Activated T-cell treated with anti-CD3 and anti-CD28 coated beads, Interleukin-2, amount 50 U/mL, for 48 hours (primary cell): ENCODE data around the gene GCDH.
"Not testable (repeated sequence)": the region's sequence is repeated elsewhere in the genome, so short reads cannot be mapped to it uniquely, and the experiment has no call there.

Experiments used
- DNase-seq, 2 experiments: peaks; one replicate each; pipeline ENCODE4 v3.0.0-alpha.2; 2020

GCDH gene

DNA sequence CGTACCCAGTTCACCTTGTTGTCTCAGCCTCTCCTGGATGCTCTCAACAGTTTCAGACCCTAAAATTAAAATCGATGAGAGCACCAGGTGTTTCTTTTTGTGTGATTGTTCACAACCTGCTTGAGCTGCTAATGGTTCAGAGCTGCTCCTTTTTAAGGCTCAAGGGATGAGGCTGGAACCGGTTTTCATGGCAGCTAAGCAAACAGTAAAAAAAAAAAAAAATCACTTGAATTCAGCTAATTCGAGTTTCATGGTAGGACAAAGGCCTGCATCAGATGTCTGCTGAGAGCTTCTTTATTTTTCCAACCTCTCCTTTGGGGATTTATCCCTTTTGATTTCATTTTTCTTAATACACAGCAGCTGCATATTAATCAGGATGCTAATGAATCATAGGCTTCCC, 21.6 kb downstream of the GCDH start:
- no peak for DNase-seq

DNA sequence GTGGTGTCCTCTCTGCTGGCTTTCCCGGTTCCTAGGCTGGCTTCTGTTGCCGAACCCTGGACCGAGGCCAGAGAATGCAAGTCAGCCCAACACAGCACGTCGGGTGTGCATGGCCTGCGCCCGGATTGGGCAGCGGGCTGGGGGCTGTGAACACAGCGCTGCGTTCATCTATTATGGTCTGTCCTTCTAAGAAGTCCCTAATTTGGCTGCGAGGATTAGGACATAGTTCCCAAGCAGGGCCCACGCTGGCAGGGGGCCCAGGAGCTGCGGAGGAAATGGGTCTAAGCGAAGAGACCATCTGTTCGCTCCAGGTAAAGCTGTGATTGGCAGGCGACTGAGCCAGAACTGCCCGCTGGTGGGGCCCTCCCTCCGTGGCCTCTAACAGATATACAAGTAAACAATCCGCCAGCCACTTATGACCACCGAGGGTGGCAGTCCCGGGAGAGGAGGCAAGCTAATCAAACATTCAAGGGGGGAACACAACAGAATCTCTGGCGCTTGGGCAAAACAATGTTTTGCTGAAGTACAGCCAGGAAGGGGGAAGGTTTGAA, 22.1 kb downstream of the GCDH start:
- no peak for DNase-seq

DNA sequence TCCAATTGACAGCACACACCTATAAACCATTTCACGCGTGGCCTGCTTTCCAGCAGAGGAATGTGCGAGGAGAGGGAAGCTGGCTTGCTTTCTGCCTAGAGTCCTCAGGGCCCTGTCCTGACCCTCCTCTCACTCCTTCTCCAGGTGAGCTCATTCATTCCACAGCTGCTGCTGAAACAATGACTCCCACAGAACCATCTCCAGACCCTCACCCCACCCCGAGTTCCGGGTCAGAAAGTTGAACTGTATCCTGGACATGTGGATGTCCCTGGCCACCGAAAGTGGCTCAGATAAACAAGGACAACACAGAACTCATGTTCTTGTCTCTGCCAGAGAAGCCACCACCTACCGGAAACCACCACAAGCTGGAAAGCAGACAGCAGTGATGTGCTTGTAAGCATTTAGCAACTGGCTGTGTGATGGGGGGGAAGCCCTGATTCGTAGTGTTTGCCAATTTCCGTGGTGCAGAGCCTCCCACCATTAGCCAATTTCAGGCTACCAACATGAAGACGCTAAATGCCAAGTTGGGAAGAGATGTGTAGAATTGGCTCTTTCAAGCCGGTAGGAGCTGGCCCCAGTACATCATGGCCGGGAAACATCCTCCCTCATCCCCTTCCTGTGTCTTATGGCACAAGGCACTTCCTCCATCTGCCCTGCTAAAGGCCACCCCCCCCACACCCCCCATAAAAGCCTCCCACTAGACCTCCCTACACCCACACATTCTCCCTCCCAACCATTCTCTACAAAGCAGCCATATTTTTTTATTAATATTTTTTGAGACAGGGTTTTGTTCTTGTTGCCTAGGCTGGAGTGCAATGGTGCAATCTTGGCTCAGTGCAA, 23.1 kb downstream of the GCDH start:
- peak; percentile 52 to 53 for DNase-seq

DNA sequence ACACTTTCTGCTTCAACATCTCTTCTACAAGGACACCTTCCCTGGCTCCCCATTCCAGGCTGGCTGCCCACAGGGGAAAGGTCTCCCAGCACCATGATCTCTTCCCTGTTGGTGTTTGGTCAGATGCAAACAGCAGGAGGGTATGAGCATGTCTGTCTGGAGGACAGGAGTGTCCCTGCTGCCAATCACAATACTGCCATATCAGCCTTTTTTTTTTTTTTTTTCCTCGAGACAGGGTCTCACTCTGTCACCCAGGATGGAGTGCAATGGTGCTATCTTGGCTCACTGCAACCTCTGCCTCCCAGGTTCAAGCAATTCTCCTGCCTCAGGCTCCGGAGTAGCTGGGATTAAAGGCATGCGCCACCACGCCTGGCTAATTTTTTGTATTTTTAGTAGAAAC, 24.9 kb downstream of the GCDH start:
- not testable (repeated sequence) for DNase-seq

DNA sequence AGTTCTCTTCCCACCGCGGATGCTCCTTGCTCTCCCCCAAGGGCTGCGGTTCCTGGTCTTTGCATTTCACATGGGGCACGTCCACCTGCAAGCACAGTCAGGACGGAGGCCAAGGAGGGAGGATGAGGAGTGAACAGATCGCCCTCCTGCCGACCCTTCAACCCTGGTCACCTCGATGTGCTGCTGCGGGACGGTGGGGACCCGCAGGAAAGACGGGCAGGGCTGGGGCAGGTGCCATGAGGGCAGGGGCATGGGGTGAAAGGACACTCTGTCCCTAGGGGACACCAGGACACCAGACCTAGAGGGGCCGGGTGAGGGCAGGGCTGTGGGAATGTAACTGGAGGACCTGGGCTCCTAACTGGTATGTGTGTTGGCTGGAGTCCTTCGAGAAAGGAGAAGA, 27.3 kb downstream of the GCDH start:
- no peak for DNase-seq

DNA sequence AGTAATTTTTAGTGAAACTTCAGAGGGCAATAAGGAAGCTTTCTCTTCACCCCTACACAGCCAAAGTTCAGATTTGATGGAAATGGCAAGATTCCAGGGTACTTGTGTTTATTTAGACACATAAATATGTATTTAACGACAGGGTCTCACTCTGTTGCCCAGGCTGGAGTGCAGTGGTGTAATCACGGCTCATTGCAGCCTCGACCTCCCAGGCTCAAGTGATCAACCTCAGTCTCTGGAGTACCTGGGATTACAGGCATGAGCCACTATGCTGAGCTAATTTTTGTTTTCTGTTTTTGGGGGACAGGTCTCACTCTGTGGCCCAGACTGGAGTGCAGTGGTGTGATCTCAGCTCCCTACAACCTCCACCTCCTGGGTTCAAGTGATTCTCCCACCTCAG, 30.1 kb downstream of the GCDH start:
- no peak for DNase-seq

DNA sequence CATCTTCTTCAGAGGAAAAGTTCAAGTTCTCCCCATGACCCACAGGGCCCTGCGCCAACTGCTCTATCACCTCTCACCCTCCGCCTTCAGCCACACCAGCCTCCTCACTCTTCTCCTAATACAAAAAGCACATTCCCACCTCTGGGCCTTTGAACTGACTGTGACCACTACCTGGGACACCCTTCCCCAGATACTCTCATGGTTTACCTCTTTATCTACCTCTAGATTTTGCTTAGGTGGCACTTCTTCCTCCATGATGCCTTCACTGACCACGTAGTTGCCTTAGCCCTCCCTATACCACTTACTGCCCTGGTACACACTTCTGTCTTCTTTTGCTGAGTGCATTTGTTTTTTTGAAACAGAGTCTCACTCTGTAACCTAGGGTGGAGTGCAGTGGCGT, 32.0 kb downstream of the GCDH start:
- no peak for DNase-seq

DNA sequence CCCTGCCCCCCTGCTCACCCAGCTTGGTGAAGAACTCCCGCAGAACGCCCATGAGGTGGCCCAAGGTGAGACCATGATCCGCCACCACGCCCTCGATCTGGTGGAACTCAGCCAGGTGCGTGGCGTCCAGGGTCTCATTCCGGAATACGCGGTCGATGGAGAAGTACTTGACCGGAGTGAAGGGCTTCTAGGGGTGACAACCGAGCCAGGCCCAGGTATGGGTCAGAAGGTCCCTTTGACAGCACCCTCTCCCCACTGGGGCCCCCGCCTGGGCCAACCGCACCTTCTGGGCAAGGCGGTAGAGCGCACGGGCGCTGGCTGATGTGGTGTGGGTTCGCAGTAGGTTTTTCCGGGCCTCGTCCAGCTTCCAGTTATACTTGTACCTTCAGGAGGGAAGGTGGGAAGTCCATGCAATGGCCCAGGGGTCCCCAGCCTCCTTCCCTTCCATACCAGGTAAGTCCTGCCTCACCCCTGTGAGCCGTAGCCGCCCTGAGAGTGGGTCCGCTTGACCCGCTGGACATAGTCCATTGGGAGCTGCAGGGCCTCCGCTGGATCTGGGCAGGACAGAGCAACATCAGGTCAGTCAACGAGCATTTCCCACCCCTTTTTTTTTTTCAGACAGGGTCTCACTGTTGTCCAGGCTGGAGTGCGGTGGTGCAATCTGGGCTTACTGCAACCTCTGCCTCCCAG, 33.8 kb downstream of the GCDH start:
- no peak for DNase-seq

DNA sequence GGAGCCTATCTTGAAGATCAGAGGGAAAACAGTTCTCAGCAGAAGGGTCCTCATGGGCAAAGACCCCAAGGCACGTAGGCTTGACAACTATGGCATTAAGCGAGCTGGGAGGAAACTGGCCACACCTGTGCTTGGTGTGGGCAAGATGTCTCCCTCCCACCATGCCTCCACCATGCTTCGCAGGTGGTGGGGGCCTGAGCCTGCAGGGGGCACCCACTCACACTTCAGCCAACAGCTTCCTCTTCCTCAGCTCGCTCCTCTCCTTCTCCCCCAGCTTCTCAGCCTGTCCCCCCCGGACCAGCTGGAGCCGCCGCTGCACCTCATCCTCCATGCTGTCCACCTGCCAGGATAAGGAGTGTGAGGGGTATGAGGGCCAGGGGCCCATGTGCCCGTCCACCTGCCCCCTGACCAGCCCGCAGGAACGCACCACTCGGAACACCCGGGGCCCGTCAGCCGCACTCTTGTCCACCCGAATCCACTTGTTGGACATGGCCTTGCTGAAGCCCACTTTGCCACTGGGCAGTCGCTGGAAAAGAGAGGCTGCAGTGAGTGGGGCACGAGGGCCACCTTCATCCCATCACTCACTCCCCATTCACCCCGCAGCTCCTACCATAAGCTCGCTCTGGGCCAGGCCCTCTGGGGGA, 39.2 kb downstream of the GCDH start:
- DNase-seq: no peak

DNA sequence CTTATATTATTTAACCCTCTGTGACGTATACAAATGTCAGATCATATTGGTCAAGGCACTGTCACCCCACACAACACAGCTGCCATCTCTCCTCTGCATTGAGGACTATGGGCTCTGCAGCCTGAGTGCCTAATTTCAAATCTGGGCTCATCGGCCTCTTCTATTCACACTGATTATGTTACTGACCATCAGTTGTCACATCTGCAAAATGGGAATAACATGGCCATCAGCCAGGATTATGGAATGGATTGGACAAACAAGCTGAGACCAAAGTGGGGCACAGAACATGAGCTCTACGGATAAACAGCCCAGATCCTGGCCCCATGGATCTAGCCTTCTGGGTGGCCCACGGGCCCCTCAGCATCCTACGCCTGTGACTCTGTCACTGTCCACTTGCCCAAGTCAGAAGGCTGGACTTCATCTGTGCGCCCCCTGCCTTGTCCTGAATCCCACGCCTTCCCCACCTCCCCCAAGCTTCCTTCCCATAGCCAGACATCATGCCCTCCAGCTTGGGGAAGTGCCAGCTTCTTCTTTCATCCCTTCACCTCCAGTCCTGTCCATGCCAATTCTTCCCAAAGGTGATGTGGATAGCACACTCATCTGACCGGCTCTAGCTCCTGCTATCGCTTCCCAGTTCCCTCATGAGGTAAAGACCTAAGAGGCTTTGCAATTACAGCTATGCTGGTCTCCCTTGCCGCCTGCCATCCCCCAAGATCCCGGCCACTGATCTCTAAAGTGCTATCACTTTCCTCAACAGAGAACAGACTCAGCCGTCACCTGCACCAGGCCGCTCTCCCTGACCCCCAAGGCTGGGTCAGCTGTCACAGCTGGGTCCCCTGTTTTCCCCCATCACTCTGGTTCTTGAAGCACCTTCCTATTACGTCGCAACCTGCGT, 41.7 kb downstream of the GCDH start:
- DNase-seq: no peak

DNA sequence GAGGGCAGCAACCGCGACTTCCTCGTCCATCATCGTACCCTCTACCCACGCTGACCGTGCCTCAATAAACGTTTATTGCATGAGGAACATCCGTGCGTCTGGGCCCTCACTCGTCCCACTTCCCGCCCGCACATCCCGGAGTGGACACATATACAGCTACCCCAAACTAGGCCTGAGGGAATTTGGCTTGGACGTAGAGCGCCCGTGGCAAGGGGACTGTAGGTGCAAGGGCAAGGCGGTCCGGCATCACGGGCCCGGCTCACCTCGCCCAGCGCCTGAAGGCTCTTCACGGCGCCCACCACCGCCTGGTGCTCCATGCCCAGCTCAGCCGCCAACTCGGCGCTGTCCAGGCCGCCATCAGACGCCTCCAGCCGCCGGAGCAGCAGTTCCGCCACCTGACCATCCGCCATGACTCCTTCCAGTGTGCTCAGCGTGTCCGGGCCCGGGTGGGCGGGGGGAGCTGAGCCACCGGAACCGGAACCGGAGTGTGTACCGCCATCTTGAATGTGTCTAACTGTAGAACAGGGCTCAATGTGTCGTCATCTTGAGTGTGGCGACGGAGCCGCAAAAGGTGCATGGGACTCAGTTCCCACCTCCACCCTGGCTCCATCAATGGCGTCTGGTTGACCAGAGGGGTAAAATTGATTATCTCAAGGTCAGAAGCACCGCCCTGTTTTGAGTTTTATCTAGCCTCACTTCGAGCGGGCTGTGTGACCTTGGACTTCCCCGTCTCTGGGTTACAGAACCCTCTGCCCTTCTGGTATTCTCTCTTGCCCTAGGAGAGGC, 42.5 kb downstream of the GCDH start, which contains the start of gene FARSA:
Gene FARSA, minus strand, starts transcription at position 425 of the 786 bp plus-strand sequence. Its CDS starts 15 bp downstream, at position 410.
- peak; percentile 92 for DNase-seq

DNA sequence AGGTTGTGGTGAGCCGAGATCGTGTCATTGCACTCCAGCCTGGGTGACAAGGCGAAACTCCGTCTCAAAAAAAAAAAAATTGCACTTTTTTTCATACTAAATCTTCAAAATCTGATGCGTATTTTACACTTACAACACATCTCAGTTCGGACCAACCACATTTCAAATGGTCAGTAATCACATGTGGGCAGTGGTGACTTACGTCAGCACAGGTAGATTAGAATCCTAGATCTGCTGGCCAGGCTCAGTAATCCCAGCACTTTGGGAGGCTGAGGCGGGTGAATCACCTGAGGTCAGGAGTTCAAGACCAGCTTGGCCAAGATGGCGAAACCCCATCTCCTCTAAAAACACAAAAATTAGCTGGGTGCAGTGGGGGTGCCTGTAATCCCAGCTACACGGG, 44.1 kb downstream of the GCDH start:
- DNase-seq: no peak

DNA sequence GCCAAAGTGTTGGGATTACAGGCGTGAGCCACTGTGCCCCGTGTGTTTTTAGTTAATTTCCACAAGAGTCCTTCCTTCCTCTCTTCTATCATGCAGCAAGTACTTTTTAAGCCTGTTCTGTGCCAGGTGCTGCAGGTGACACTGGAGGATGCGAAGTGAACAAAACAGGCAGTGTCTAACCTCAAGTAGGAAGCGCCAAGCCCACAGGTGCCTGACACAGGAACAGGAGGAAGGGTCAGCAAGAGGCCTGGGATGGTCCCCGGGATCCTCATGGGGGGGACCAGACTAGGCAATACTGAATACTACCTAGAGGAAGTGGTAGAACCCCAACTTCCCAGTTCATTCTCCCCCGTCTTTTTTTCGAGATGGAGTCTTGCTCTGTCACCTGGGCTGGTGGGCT, 45.6 kb downstream of the GCDH start:
- no peak for DNase-seq

DNA sequence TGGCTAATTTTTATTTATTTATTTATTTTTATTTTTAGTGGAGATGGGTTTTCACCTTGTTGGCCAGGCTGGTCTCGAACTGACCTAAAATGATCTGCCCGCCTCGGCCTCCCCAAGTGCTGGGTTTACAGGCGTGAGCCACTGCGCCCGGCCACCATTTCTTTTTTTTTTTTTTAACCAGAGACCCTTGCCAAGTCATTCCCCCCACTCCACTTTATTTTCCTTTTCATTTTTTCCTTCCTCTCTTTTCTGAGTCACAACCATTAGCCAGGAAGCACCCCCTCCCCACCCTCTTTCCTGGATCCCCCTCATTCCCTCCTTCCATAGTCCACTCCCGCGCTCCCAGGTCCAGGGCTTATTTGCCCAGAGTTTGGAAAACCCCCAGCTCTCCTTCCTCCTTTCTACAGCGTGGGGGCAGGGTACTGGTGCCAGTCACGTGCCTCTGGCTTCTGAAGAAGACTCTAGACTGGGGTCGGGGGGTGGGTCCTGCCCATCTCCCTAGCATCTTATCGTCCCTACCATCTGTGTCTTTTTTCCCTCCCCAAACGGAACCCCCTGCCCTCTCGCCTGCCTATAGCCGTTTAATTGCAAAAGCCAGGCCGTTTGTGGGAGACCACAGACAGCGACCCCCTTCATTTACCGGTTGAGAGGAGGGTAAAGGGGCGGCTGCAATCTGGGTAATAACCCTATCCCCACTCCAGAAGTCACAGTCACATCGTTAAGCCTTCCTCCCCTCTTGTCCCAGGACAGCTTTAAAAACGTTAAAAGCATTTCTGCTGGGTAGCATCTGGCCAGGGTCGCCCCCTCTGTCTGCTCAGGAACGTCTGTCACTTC, 46.4 kb downstream of the GCDH start:
- peak in 1 of 2 experiments; percentile 51 for DNase-seq

DNA sequence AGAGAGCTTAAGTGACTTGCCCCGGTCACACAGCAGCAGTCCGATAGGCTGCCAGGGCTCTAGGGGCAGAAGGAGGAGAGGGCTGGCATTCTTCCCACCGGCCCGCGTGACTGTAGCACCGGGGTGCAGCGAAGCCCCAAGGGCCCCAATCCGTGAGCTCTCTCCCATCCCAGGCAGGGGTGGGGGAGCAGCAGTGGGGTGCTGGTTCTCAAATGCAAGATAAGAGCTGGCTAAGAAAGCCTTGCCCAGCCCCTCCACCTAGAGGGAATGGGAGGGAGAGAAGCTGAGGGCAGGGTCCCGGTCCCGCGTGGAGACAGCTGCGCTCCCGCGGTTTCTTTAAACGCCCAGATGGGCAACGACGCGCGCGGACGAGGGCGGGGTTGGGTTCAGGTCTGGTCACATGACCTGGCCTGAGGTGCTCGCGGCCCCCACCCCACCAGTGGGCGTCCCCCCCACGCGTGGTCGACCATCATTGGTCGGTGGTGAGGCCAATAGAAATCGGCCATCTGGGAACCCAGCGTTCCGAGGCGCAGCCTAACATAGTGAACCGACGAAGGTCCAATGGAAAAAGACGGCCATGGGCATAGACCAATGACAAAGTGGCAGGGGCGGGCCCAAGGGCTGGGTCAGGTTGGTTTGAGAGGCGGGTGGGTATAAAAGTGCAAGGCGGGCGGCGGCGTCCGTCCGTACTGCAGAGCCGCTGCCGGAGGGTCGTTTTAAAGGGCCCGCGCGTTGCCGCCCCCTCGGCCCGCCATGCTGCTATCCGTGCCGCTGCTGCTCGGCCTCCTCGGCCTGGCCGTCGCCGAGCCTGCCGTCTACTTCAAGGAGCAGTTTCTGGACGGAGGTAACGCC, 47.2 kb downstream of the GCDH start, which contains the start of gene CALR:
Gene CALR, plus strand, starts transcription at position 683 of the 852 bp plus-strand sequence. Its CDS starts 71 bp downstream, at position 754.
- peak; percentile 99 to 100 for DNase-seq

DNA sequence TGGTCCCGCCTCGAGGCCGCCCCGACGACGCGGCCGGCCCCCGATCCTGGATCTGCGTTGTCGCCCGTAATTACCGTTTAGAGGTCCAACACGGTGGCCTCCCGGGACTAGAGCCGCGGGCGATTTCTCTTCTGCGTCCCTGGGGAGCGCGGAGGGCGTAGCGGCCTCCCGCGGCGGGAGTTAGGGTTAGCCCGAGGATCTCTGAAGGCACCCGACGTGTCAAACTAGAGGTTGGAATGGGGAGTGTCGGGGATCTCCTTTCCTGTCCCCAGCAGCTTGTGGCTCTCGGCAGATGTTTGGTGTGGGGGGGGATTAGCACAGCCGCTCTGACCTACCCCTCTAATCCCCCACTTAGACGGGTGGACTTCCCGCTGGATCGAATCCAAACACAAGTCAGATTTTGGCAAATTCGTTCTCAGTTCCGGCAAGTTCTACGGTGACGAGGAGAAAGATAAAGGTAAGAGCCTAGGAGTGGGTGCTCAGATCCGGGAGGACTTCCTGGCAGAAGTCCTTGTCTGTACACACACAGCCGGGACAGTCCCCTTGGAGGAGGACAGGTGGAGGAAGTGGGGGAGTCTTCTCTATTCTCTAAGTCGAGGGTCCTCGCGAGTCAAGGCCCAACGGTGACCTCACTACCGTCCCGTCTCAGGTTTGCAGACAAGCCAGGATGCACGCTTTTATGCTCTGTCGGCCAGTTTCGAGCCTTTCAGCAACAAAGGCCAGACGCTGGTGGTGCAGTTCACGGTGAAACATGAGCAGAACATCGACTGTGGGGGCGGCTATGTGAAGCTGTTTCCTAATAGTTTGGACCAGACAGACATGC, 48.0 kb downstream of the GCDH start:
- DNase-seq: peak; percentile 58

DNA sequence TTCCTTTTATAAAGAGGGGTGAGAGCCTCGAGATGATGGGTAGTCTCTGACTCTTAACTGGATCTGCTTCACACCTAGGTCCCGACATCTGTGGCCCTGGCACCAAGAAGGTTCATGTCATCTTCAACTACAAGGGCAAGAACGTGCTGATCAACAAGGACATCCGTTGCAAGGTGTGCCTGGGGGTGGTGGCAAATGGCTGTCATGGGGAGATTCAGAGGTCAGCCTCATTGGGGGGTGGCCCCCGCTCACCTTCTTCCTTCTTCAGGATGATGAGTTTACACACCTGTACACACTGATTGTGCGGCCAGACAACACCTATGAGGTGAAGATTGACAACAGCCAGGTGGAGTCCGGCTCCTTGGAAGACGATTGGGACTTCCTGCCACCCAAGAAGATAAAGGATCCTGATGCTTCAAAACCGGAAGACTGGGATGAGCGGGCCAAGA, 49.0 kb downstream of the GCDH start:
- no peak for DNase-seq

DNA sequence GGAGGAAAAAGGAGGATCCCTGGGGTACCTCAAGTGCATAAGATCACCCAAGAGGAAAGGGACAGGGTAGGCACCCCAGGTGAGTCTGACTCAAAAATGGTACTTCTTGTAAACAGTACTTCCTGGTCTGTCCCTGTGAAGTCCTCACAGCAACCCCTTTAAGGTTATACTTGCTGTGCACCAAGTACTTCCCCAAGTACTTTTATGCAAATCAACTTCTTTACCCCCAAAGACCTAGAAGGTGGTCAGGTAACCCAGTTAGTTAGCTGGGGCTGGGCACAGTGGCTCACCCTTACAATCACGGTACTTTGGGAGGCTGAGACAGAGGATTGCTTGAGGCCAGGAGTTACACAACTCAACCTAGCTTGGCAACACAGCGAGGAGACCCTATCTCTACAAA, 49.9 kb downstream of the GCDH start:
- no peak for DNase-seq
